ENCODE measurements around the gene NEUROD2.

DNA sequence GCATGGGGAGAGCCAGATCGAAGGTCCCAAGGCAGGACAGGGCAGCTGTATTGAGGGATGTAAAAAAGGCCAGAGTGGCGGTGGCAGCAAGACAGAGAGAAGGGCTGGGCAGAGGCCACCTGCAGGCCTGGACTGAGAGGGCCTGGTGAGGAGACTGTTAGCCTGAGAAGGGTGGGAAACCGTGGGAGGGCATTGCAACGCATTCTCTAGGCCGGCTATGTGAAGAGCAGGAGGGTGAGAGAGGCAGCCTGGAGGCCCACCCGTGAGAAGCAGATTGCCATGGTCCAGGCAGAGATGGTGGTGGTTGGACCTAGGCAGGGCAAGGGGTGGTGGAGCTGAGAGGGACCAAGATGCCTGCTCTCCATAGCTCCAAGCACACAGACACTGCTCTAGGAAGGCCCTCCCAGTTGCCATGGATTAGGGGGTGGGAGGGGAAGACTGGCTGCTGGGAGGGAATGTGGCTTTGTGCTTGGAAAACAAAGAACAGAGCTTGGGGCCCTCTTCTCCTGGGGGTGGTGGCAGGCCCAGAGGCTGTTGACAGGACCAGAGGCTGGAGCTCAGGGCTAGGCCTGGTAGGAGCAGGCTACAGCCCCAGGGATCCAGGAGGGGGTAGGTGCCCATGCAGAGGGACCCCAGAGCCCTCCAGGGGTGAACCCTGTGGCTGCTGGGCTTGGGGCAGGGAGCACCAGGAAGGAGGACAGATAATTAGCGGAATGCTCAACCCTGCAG is 45.0 kb upstream of the NEUROD2 start:
- TF ChIP-seq, protein P1, sequence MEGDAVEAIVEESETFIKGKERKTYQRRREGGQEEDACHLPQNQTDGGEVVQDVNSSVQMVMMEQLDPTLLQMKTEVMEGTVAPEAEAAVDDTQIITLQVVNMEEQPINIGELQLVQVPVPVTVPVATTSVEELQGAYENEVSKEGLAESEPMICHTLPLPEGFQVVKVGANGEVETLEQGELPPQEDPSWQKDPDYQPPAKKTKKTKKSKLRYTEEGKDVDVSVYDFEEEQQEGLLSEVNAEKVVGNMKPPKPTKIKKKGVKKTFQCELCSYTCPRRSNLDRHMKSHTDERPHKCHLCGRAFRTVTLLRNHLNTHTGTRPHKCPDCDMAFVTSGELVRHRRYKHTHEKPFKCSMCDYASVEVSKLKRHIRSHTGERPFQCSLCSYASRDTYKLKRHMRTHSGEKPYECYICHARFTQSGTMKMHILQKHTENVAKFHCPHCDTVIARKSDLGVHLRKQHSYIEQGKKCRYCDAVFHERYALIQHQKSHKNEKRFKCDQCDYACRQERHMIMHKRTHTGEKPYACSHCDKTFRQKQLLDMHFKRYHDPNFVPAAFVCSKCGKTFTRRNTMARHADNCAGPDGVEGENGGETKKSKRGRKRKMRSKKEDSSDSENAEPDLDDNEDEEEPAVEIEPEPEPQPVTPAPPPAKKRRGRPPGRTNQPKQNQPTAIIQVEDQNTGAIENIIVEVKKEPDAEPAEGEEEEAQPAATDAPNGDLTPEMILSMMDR (IDR thresholded peaks at IDR 0.05; ENCODE audit: poor library complexity, severe bottlenecking): no peak
- TF ChIP-seq EZH2 (IDR thresholded peaks at IDR 0.05; ENCODE audit: borderline replicate concordance, insufficient read depth, low read length, poor library complexity, severe bottlenecking) (no peak), MXI1 (conservative IDR thresholded peaks at IDR 0.05; ENCODE audit: poor library complexity, severe bottlenecking) (no peak), SMC3 (conservative IDR thresholded peaks at IDR 0.05; ENCODE audit: poor library complexity) (no peak), POLR2AphosphoS5 (IDR thresholded peaks at IDR 0.05) (no peak), RAD21 (conservative IDR thresholded peaks at IDR 0.05) (no peak), REST (IDR thresholded peaks at IDR 0.05; ENCODE audit: borderline replicate concordance) (no peak), TAF1 (IDR thresholded peaks at IDR 0.05; ENCODE audit: low read depth) (no peak)

Data from neural cell (in vitro differentiated cells).